Hepatocyte (in vitro differentiated cells): ENCODE data around the gene ASPM. TPM values are rescaled to one million over a fixed set of nuclear protein-coding genes. Genes with fewer than 3 reads are reported as not detected.

ENCODE experiments used
- DNase-seq: peaks from one replicate; pipeline ENCODE4 v3.0.0-alpha.2; 2016; ENCODE audit warnings: low spot score
- H2AFZ ChIP-seq: fragments of 200-600 bp; sonication (generic); 2 replicates; pipeline ENCODE4 v1.6.0; 2016; ENCODE audit warnings: antibody characterized with exemption, mild to moderate bottlenecking
- H3K27ac ChIP-seq: fragments of 200-600 bp; sonication (generic); 2 replicates; pipeline ENCODE4 v1.5.1; 2016; ENCODE audit warnings: mild to moderate bottlenecking
- H3K27me3 ChIP-seq: fragments of 200-600 bp; sonication (generic); 2 replicates; pipeline ENCODE4 v1.6.1; 2016
- H3K36me3 ChIP-seq: fragments of 200-600 bp; sonication (generic); replicated peaks from 2 replicates; pipeline ENCODE4 v1.5.1; 2016; ENCODE audit warnings: low read depth; ENCODE audit not compliant: insufficient read depth
- H3K4me1 ChIP-seq: fragments of 200-600 bp; sonication (generic); 2 replicates; pipeline ENCODE4 v1.5.1; 2016; ENCODE audit warnings: mild to moderate bottlenecking, moderate library complexity; ENCODE audit not compliant: insufficient read depth
- H3K4me2 ChIP-seq: fragments of 200-600 bp; sonication (generic); 2 replicates; pipeline ENCODE4 v1.6.0; 2016
- H3K4me3 ChIP-seq: fragments of 200-600 bp; sonication (generic); 2 replicates; pipeline ENCODE4 v1.5.1; 2016; ENCODE audit warnings: mild to moderate bottlenecking
- H3K79me2 ChIP-seq: fragments of 200-600 bp; sonication (generic); 2 replicates; pipeline ENCODE4 v1.6.0; 2017; ENCODE audit warnings: mild to moderate bottlenecking
- H3K9me2 ChIP-seq: fragments of 200-600 bp; sonication (generic); replicated peaks from 2 replicates; pipeline ENCODE4 v1.6.0; 2017; ENCODE audit warnings: mild to moderate bottlenecking; ENCODE audit not compliant: insufficient read depth
- H3K9me3 ChIP-seq: fragments of 200-600 bp; sonication (generic); 2 replicates; pipeline ENCODE4 v1.5.1; 2016; ENCODE audit warnings: low read depth, mild to moderate bottlenecking
- H4K20me1 ChIP-seq: fragments of 200-600 bp; sonication (generic); 2 replicates; pipeline ENCODE4 v1.6.0; 2016; ENCODE audit warnings: mild to moderate bottlenecking; ENCODE audit not compliant: insufficient read depth, poor library complexity, severe bottlenecking
- EZH2 ChIP-seq: fragments of 200-600 bp; sonication (generic); IDR thresholded peaks from 2 replicates; pipeline ENCODE4 v1.6.1; 2016; ENCODE audit warnings: antibody characterized with exemption, mild to moderate bottlenecking, borderline replicate concordance
- EZH2phosphoT487 ChIP-seq: fragments of 200-600 bp; sonication (generic); IDR thresholded peaks from one replicate; pipeline ENCODE4 v1.6.1; 2018; ENCODE audit warnings: antibody characterized with exemption, mild to moderate bottlenecking, low read depth, moderate library complexity; ENCODE audit not compliant: unreplicated experiment, severe bottlenecking
- WGBS: methylation state at CpG from one replicate; pipeline ENCODE4 v1.1.6; 2016; ENCODE audit warnings: low lambda C conversion rate; ENCODE audit errors: missing lambda C conversion rate; 5-methylcytosine and 5-hydroxymethylcytosine counted together
- polyA plus RNA-seq: library from polyadenylated mRNA; unstranded; fragments of >200 nt; fragmentation: Nextera tagmentation; extraction: Ambion mirVana; gene quantifications from 2 replicates; pipeline ENCODE4 v1.2.1, GENCODE V29; 2016
- total RNA-seq: library from RNA; depleted of rRNA; stranded (reverse); fragments of >200 nt; gene quantifications from 2 replicates; pipeline ENCODE4 v1.2.3, GENCODE V29; 2014
- TF ChIP-seq, protein P1 (sequence below): fragments of 200-600 bp; sonication (generic); IDR thresholded peaks from 2 replicates; pipeline ENCODE4 v1.5.1; 2016; ENCODE audit warnings: antibody characterized with exemption, mild to moderate bottlenecking; ENCODE audit not compliant: poor library complexity

ASPM gene
- total and polyA plus RNA-seq, 2 experiments from 2014 or later: 3.2 to 7.6 TPM

DNA sequence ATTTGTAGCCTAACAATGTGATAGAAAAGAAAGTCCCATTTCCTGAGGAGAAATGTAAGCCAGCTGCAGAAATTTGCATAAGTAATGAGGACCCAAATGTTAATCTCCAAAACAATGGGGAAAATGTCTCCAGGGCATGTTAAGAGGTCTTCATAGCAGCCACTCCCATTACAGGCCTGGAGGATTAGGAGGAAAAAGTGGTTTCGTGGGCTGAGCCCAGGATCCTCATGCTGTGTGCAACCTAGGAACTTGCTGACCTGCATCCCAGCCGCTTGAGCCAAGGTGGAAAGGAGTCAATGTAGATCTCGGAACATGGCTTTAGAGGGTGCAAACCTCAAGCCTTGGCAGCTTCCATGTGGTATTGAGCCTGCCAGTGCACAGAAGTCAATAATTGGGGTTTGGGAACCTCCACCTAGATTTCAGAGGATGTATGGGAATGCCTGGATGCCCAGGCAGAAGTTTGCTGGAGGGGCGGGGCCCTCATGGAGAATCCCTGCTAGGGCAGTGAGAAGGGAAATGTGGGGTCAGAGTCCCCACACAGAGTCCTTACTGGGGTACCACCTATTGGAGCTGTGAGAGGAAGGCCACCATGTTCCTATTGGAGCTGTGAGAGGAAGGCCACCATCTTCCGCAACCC is 65.2 kb downstream of the ASPM start:
- Histone ChIP-seq H3K9me3 (no peaks in the 10 kb centered on the region), H2AFZ (no peak overlapping the region)
- 99% methylated on average over 5 of the region's 5 CpGs for WGBS

DNA sequence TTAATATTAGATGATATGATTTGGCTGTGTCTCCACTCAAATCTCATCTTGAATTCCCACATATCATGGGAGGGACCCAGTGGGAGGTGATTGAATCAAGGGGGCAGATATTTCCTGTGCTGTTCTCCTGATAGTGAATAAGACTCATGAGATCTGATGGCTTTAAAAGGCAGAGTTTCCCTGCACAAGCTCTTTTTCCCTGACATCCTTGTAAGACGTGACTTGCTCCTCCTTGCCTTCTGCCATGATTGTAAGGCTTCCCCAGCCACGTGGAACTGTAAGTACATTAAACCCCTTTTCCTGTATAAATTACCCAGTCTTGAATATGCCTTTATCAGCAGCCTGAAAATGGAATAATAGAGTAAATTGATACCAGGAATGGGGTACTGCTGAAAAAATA is 66.1 kb downstream of the ASPM start:
- TF ChIP-seq EZH2: no peak
- no peak for TF ChIP-seq EZH2phosphoT487
- TF ChIP-seq, protein P1, sequence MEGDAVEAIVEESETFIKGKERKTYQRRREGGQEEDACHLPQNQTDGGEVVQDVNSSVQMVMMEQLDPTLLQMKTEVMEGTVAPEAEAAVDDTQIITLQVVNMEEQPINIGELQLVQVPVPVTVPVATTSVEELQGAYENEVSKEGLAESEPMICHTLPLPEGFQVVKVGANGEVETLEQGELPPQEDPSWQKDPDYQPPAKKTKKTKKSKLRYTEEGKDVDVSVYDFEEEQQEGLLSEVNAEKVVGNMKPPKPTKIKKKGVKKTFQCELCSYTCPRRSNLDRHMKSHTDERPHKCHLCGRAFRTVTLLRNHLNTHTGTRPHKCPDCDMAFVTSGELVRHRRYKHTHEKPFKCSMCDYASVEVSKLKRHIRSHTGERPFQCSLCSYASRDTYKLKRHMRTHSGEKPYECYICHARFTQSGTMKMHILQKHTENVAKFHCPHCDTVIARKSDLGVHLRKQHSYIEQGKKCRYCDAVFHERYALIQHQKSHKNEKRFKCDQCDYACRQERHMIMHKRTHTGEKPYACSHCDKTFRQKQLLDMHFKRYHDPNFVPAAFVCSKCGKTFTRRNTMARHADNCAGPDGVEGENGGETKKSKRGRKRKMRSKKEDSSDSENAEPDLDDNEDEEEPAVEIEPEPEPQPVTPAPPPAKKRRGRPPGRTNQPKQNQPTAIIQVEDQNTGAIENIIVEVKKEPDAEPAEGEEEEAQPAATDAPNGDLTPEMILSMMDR: no peak
- no peaks in the 10 kb centered on the region for H3K27me3 ChIP-seq
- no peak for DNase-seq
- H3K4me3 ChIP-seq: no peak overlapping the region
- H3K9me2 ChIP-seq: no peaks in the 10 kb centered on the region
- no peaks in the 10 kb centered on the region for H3K9me3 ChIP-seq
- WGBS: 95% methylated on average over 2 of the region's 2 CpGs
- H3K4me1 ChIP-seq: no peaks in the 10 kb centered on the region
- no peak overlapping the region for H2AFZ ChIP-seq
- no peak overlapping the region for H3K4me2 ChIP-seq
- no peaks in the 10 kb centered on the region for H4K20me1 ChIP-seq
- no peaks in the 10 kb centered on the region for H3K79me2 ChIP-seq
- H3K36me3 ChIP-seq: no peaks in the 10 kb centered on the region
- H3K27ac ChIP-seq: no peak overlapping the region

More for the DNA sequence above, 65.2 kb downstream of the ASPM start:
- Histone ChIP-seq H3K4me2 (no peak overlapping the region), H3K36me3 (no peaks in the 10 kb centered on the region), H3K79me2 (no peaks in the 10 kb centered on the region), H3K4me1 (no peaks in the 10 kb centered on the region), H3K27ac (no peak overlapping the region), H3K4me3 (no peak overlapping the region), H4K20me1 (no peaks in the 10 kb centered on the region), H3K27me3 (no peaks in the 10 kb centered on the region), H3K9me2 (no peaks in the 10 kb centered on the region)
- no peak for DNase-seq
- TF ChIP-seq EZH2phosphoT487 (no peak), EZH2 (no peak)
- TF ChIP-seq, protein P1: no peak

DNA sequence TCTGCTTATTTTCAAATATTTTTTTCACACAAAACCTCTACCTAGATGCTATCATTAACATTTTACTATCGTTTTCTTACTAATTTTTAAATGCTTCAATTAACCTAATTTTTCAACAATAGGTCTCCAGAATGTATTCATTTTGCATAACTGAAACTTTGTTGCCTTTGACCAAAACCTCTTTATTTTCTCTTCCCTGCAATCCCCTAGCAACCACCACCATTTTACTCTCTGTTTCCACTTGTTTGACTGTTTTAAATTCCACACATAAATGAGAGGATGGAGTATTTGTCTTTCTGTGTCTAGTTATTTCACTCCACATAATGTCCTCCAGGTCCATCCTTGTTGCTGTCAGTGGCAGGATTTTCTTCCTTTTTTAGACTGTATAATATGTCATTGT is 69.9 kb downstream of the ASPM start:
- Histone ChIP-seq H2AFZ (no peak overlapping the region), H3K36me3 (no peaks in the 10 kb centered on the region), H3K9me2 (no peaks in the 10 kb centered on the region), H3K9me3 (no peaks in the 10 kb centered on the region), H3K79me2 (no peaks in the 10 kb centered on the region), H3K4me1 (no peaks in the 10 kb centered on the region), H3K4me3 (no peak overlapping the region), H3K27me3 (no peaks in the 10 kb centered on the region), H3K27ac (no peak overlapping the region), H3K4me2 (no peak overlapping the region), H4K20me1 (no peaks in the 10 kb centered on the region)
- WGBS: 91% methylated on average over 1 of the region's 1 CpG
- TF ChIP-seq EZH2 (no peak), EZH2phosphoT487 (no peak)
- TF ChIP-seq, protein P1: no peak
- DNase-seq: no peak
